K562 (cell line): ENCODE results near the gene ASF1B. TPM values are rescaled to one million over a fixed set of nuclear protein-coding genes. Genes with fewer than 3 reads are reported as not detected.

Experiments used
- BRCA1 ChIP-seq, 2 experiments: fragments of 450-650 bp in 1 of 2; sonication (generic) in 1 of 2; formaldehyde crosslinking in 1 of 2; IDR thresholded peaks; 2 replicates each; pipeline versions ENCODE4 v1.5.0 to v1.6.1; 2017 to 2020; ENCODE audit warnings: mild to moderate bottlenecking in 1 of 2, missing genetic modification reagents in 1 of 2
- CEBPG ChIP-seq, 3 experiments: fragments of 200-800 bp in 1 of 3; sonication (Bioruptor generic) in 1 of 3; sonication (generic) in 1 of 3; formaldehyde crosslinking in 1 of 3; IDR thresholded peaks in 2 of 3; conservative IDR thresholded peaks in 1 of 3; 2 replicates each; pipeline versions ENCODE4 v1.6.1 to v1.8.0; 2016 to 2022; ENCODE audit warnings: missing compliant biosample characterization in 2 of 3, missing genetic modification characterization in 2 of 3, mild to moderate bottlenecking in 1 of 3, missing genetic modification reagents in 1 of 3
- E2F3 ChIP-seq: fragments of 250-450 bp; sonication (Bioruptor Pico); IDR thresholded peaks from 2 replicates; pipeline ENCODE4 v1.4.0; 2020; ENCODE audit warnings: mild to moderate bottlenecking
- ELF1 ChIP-seq: fragments of 200-800 bp; sonication (Bioruptor generic); IDR thresholded peaks from 2 replicates; pipeline ENCODE4 v1.6.1; 2016; ENCODE audit warnings: missing genetic modification characterization, missing compliant biosample characterization
- IRF1 ChIP-seq: sonication (generic); formaldehyde crosslinking; IDR thresholded peaks from 2 replicates; pipeline ENCODE4 v1.8.0; 2022; ENCODE audit warnings: missing genetic modification reagents, mild to moderate bottlenecking, borderline replicate concordance
- JUN ChIP-seq, 2 experiments: sonication (generic) in 1 of 2; formaldehyde crosslinking in 1 of 2; IDR thresholded peaks; 2 replicates each; pipeline versions ENCODE4 v1.6.1 to v1.8.0; 2012 to 2022; ENCODE audit warnings: borderline replicate concordance in 2 of 2, mild to moderate bottlenecking in 2 of 2, improper control_type of control experiment in 1 of 2, low read depth in 1 of 2, low read length in 1 of 2, missing genetic modification reagents in 1 of 2
- KLF13 ChIP-seq: fragments of 450-650 bp; IDR thresholded peaks from 2 replicates; pipeline ENCODE4 v1.6.1; 2016; ENCODE audit warnings: missing genetic modification characterization, low read depth, mild to moderate bottlenecking, missing compliant biosample characterization, moderate library complexity, borderline replicate concordance
- L3MBTL2 ChIP-seq: fragments of 450-650 bp; IDR thresholded peaks from 2 replicates; pipeline ENCODE4 v1.6.1; 2016; ENCODE audit warnings: mild to moderate bottlenecking, moderate library complexity
- MCM7 ChIP-seq, 2 experiments: fragments of 450-650 bp; IDR thresholded peaks; 2 replicates each; pipeline ENCODE4 v1.6.1; 2016 to 2018
- MIER1 ChIP-seq: fragments of 450-650 bp; IDR thresholded peaks from 2 replicates; pipeline ENCODE4 v1.6.1; 2016; ENCODE audit warnings: antibody characterized with exemption, mild to moderate bottlenecking, low read depth
- NRF1 ChIP-seq, 2 experiments: fragments of 450-650 bp; IDR thresholded peaks in 1 of 2; conservative IDR thresholded peaks in 1 of 2; 2 replicates each; pipeline ENCODE4 v1.6.1; 2014; ENCODE audit warnings: mild to moderate bottlenecking in 2 of 2
- RBM39 ChIP-seq: fragments of 200-400 bp; formaldehyde crosslinking; optimal IDR thresholded peaks from 2 replicates; pipeline ENCODE3; 2018; ENCODE audit warnings: low read depth, low read length
- RFX1 ChIP-seq: fragments of 450-650 bp; IDR thresholded peaks from 2 replicates; pipeline ENCODE4 v1.6.1; 2016; ENCODE audit warnings: mild to moderate bottlenecking, moderate library complexity
- RFX7 ChIP-seq: fragments of 250-450 bp; sonication (Bioruptor Pico); IDR thresholded peaks from 2 replicates; pipeline ENCODE4 v1.5.1; 2021; ENCODE audit warnings: mild to moderate bottlenecking
- SAFB ChIP-seq: fragments of 200-400 bp; formaldehyde crosslinking; IDR thresholded peaks from 2 replicates; pipeline ENCODE4 v1.6.1; 2017; ENCODE audit warnings: low read depth, low read length, borderline replicate concordance
- SAFB2 ChIP-seq: fragments of 200-400 bp; formaldehyde crosslinking; IDR thresholded peaks from 2 replicates; pipeline ENCODE4 v1.6.1; 2018; ENCODE audit warnings: borderline replicate concordance, low read length, low read depth, moderate library complexity; ENCODE audit not compliant: severe bottlenecking
- SIRT6 ChIP-seq: IDR thresholded peaks from one replicate; pipeline ENCODE4 v1.6.1; 2012; ENCODE audit warnings: low read depth, mild to moderate bottlenecking, control low read depth, inconsistent platforms, low read length, moderate library complexity
- SUPT5H ChIP-seq: fragments of 450-650 bp; IDR thresholded peaks from 2 replicates; pipeline ENCODE4 v1.6.1; 2016
- TBP ChIP-seq: optimal IDR thresholded peaks from 2 replicates; pipeline ENCODE3; 2011; ENCODE audit warnings: low read depth, low read length, improper control_type of control experiment
- TCF7 ChIP-seq: sonication (generic); IDR thresholded peaks from 2 replicates; pipeline ENCODE4 v1.6.1; 2016; ENCODE audit warnings: antibody characterized with exemption, borderline replicate concordance
- TEAD4 ChIP-seq, 2 experiments: sonication (generic) in 1 of 2; formaldehyde crosslinking in 1 of 2; IDR thresholded peaks; 2 replicates each; pipeline versions ENCODE4 v1.6.1 to v1.8.0; 2012 to 2022; ENCODE audit warnings: borderline replicate concordance in 1 of 2, inconsistent platforms in 1 of 2, low read length in 1 of 2, mild to moderate bottlenecking in 1 of 2, missing genetic modification reagents in 1 of 2
- ZNF140 ChIP-seq: fragments of 250-450 bp; sonication (Bioruptor Pico); IDR thresholded peaks from 2 replicates; pipeline ENCODE4 v1.8.0; 2021; ENCODE audit warnings: moderate library complexity, mild to moderate bottlenecking, inconsistent platforms
- ZNF518B ChIP-seq: fragments of 250-450 bp; sonication (Bioruptor Pico); IDR thresholded peaks from 2 replicates; pipeline ENCODE4 v1.5.0; 2021; ENCODE audit warnings: mild to moderate bottlenecking, moderate library complexity
- ZNF644 ChIP-seq: fragments of 200-800 bp; sonication (Bioruptor generic); IDR thresholded peaks from 2 replicates; pipeline ENCODE4 v1.6.1; 2016; ENCODE audit warnings: low read depth, missing genetic modification characterization, missing compliant biosample characterization
- polyA plus RNA-seq, 8 experiments: library from polyadenylated mRNA; depleted of rRNA in 4 of 8; stranded (reverse) in 5 of 8; unstranded in 3 of 8; fragments of >200 nt; fragmentation: Nextera tagmentation in 2 of 8; fragmentation: Illumina TruSeq in 1 of 8; extraction: Ambion mirVana in 2 of 8; extraction: Trizol in 1 of 8; gene quantifications; 2 replicates each; pipeline versions ENCODE4 v1.2.1 to v1.2.3, GENCODE V29; 2011 to 2014; ENCODE audit warnings: inconsistent platforms in 1 of 8, missing spikeins in 1 of 8
- total RNA-seq, 7 experiments: library from RNA; depleted of rRNA in 6 of 7; stranded (reverse); fragments of >200 nt in 6 of 7; fragmentation: Illumina TruSeq in 2 of 7; extraction: Trizol in 2 of 7; gene quantifications; 2 replicates each; pipeline versions ENCODE4 v1.2.1 to v1.2.3, GENCODE V29; 2011 to 2021; ENCODE audit warnings: low replicate concordance in 1 of 7

Gene ASF1B
- total and polyA plus RNA-seq, 9 of the 15 experiments (the other 6 are each of a cell fraction or from before 2014, with no cell fraction given), result 6.0 to 69.4 (median 53.3) TPM

GRCh38 chr19:14113762-14114414, 22.5 kb downstream of the ASF1B start (continued):
- TF ChIP-seq L3MBTL2 (no peak), RBM39 (no peak), BRCA1 (IDR thresholded peaks at IDR 0.05) (no peak), BRCA1 (CRISPR knock-in tag; IDR thresholded peaks at IDR 0.05) (no peak), MCM7 (IDR thresholded peaks at IDR 0.05) (peak in 1 of 2 experiments; percentile 82; a peak in 1 of 4 replicates), IRF1 (CRISPR knock-in tag) (no peak), RFX7 (CRISPR knock-in tag) (no peak), E2F3 (0 out of 2 replicates have a peak, but pooled peaks have one; percentile 26), TBP (no peak), RFX1 (peak; percentile 89), MIER1 (no peak), NRF1 (conservative IDR thresholded peaks at IDR 0.05 in 1 of 2, IDR thresholded peaks at IDR 0.05 in 1 of 2) (0 out of 4 replicates have a peak, but pooled peaks of 1 of the 2 experiments have one; percentile 24), KLF13 (peak; percentile 55; the same call in 1 of the 2 replicates), ZNF518B (CRISPR knock-in tag) (no peak), TEAD4 (IDR thresholded peaks at IDR 0.05; ENCODE audit: low read length) (no peak), TEAD4 (CRISPR knock-in tag; IDR thresholded peaks at IDR 0.05; ENCODE audit: borderline replicate concordance) (no peak), CEBPG (CRISPR knock-in tag; IDR thresholded peaks at IDR 0.05) (no peak), CEBPG (tag; conservative IDR thresholded peaks at IDR 0.05 in 1 of 2, IDR thresholded peaks at IDR 0.05 in 1 of 2) (no peak), SIRT6 (no peak), ZNF140 (CRISPR knock-in tag) (no peak), JUN (IDR thresholded peaks at IDR 0.05; ENCODE audit: borderline replicate concordance, low read depth, low read length) (peak; percentile 84), JUN (CRISPR knock-in tag; IDR thresholded peaks at IDR 0.05; ENCODE audit: borderline replicate concordance) (0 out of 2 replicates have a peak, but pooled peaks have one; percentile 50), SUPT5H (no peak), ELF1 (peak; percentile 34), ZNF644 (tag) (no peak), TCF7 (no peak), SAFB2 (no peak), SAFB (no peak)
